NCI-H2107 (cell line): Measurements from ENCODE around the gene SIGLEC6.
A peak's percentile ranks its signal among the peaks of the same experiment; 100 is the strongest.

Experiments used
- DNase-seq: peaks from one replicate; lab custom pipeline; 2025; lab: John Stamatoyannopoulos, UW

The SIGLEC6 gene

DNA sequence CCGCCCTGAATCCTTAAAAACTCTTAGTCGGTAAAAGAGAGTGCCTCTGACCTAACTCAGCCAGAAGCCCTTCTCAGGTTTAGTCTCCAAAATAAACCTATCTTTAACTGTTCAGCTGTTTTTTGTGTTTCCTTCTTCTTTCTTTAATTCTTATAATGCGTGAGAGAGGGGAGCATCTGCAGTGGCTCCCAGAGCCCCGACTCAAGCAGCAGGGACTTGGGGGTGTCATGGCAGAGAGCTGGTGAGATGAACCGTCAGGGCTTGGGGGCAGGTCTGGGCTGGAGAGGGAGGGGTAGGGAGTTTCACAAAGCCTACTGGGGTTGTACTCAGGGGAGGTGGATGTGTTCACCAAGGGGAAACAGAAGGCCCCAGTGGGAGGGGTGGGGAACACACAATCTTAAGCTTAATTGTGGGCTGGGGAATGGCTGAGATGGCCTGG lies 16.8 kb upstream of the SIGLEC6 start:
- no peak for DNase-seq

DNA sequence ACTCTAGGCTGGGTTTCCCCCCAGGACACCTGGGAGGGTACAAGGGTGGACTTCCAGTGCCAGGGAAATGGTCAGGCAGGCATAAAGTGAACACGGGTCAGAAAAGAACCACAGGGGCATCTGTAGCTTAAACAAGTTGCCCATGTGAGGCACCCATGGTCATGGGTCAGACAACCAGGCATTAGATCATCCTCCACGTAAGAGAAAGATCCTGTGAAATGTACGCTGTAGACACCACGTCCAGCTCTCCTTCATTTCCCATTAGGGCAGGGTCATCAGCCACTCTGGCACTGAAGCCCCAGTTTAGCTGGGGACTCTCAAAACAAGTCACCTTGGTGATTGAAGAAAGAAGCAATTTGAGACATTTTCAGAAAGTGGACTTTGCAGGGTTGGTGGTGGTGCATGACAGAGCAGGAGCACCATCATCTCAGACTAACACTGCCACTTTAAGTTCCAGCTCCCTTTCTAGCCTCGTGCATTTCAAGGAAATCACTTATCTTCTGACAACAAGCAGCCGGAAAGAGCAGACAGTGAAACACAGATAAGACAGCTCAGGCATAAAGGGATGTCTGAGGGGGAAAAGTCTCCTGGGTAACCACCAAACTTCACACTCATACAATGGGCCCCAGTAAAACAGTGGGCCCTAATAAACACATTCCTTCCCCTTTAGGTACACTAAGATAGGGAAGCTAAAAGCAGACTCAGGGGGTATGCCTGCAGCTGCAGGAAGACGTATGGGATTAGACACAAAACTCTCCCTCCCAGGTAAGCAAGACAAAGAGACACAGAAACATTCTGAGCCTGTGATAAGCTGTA lies 16.1 kb upstream of the SIGLEC6 start:
- no peak for DNase-seq

DNA sequence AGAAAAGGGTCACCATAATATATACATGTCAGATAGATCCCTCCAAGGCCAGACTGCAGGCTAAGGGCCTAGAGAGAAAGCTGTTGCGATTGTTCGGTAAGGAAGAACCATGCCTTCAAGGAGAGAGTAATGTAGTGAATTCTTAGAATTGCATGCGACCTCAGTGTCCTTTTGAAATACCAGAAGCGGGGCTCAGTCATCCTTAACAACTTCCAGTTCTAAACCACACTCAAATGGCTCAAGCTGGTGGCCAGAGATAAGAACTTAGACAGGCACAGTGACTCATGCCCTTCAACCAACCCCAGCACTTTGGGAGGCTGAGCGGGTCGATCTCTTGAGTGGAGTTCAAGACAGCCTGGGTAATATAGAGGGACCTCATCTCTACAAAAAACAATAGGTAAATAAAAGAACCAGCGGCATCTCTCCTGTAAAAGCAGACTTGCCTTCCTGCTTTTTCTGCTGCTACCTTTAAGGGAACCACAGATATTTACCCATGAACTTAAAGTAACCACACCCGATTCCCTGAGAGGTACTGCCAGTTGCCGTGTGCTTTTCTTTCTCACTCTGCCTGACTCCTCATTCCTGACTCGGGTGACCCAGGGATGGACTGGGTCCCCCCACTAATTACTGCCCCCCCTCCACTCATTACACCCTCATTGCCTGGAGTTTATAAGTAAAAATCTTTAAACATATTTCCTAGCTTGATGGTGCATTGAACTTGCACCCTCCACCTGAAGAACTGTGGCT lies 15.4 kb upstream of the SIGLEC6 start:
- DNase-seq, result no peak

DNA sequence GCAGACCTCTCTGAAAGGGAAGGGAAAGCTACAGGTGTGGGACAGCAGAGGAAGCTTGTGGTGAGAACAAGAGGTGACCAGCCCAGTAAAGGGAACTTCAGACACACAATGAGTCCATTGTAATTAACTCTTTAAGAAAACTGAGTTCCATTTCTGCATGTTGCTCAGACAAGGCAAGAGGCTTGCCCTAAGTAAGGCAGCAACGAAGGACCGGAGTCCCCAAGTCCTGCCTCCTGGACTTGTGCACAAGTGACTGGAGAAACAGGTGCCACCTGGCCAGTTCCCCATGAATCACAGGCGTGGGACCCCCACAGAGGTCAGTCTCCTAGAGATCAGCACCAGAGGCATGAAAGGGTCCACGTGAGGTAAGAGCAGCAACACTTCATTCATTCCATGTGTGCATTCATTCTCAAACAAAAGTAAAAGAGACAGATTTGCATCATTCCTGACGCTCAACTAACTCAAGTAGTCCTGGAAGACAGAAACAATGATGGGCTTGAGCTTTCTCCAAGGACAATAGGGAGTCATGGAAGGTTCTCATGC lies 14.7 kb upstream of the SIGLEC6 start:
- DNase-seq, result no peak

DNA sequence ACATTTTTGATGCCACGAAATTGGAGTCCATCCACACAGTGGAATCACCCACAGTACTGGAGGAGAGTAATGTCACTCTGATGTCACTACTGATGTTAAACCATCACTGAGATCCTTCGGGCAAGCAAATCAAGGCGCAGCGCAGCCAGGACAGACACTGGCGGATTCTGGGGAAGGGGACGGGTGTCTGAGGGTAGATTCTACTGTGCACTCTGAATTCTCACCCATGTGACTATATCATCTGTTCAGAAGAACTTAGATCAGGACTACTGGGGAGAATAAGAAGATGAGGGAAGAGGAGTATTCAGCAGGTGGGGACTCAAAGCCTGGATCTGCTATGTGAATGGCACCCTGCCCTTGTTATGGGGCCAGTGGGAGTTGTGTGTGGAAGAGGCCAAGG lies 12.6 kb upstream of the SIGLEC6 start:
- DNase-seq, result no peak

DNA sequence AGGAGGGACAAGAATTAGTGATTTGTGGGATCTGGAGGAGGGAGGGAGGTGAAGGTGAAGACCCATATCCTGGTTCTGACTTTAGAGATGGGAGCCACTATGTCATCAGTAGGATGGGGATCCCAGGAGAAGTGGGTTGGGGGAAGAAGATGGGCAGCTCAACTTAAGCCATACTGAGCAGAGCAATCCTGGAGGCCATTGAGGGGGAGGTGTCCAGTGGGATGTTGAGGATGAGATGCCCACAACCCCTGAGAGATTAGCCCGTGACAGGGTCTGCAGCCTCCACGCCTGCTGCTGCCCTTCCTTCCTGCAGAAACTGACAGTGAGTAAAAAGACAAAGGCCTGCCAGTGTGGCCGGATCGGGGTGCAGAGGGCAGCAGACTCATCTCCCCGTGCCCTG lies 11.2 kb upstream of the SIGLEC6 start:
- DNase-seq, result no peak

DNA sequence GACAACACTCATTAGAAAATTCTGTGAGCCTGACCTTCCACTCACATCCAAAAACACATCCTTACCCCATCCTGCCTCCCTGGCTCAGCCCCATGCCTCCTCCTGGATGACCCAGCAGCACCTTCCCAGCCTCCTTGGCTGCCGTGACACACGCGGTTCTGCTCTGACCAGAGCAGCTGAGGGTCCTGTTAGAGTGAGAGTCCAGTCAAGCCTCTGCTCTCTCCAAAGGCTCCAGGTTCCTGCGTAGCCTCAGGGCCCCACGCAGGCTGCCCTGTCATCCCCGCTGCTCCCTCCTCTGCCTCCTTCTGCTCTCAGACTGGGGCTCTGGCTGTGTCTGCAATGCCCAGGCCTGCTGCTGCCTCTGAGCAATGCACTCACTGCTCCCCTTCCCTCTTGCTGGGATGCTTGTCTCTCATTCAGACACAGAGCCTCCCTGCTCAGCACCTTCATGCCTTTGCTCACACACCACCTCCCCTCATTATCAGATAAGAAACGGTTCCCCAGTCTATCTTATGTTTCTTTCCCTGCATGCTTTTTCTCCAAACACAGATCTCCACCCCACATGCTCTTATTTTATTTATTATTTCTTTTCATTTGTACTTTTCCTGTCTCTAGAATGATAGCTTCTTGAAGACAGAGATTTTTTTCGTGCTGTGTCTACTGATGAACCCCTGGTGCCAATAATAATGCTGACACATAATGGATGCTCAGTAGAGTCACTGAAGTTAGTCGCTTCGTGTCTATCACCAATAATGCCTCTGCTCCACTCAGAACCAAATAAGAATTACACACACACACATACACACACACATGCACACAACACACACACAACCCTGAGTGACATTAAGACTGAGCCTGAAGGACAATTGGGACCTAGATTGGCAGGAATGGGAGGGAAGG lies 10.2 kb upstream of the SIGLEC6 start:
- DNase-seq, result no peak

DNA sequence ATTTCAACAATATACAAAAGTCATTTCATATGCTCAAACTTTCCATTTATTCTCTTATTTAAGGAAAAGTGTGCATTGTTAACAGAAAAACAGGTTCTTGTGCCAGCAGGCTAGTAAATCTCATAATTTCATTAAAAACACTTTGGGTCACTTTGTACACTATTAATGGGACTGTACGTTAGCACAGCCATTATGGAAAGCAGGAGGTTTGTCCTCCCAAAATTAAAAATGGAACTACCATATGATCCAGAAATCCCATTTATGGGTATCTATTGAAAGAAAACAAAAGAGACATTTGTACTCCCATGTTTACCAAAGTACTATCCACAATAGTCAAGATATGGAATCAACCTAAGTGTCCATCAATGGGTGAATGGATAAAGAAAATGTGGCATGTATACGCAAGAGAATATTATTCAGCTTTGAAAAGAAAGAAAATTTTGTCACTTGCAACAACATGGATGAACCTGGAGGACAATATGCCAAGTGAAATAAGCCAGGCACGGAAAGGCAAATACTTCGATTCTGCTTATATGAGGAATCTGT lies 8.4 kb upstream of the SIGLEC6 start:
- no peak for DNase-seq

DNA sequence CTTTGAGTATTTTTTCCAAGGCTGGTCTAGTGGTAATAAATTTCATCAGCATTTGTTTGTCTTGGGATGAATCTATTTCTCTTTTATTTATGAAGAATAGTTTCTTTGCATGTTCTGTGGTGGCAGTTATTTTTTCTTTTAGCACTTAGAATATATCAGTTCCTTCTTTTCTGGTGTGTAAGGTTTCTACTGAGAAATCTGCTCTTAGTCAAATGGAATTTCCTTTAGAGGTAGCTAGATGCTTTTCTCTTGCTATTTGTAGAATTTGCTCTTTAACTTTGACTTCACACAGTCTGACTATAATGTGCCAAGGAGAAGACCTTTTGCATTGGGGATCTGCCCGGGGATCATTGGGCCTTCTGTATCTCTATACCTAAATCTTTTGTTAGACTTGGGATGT lies 4.1 kb upstream of the SIGLEC6 start:
- no peak for DNase-seq

DNA sequence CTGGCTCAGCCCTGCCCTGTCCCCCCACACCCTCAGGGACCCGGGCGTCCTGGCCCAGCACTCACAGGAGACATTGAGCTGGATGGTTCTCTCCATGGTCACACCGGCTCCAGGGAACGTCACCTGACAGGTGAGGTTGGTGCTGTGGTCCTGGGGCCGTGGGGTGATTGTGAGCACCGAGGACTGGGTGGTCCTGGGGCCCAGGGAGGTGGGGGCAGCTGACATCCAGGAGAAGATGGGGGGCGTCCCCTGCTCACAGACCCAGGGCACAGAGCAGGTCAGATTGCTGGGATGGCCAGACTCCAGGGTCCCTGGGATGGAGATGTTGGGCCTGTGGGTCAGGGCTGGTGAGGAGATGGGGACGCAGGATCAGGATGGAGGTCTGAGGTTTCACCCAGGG lies 854 bp downstream of the SIGLEC6 start:
- no peak for DNase-seq

DNA sequence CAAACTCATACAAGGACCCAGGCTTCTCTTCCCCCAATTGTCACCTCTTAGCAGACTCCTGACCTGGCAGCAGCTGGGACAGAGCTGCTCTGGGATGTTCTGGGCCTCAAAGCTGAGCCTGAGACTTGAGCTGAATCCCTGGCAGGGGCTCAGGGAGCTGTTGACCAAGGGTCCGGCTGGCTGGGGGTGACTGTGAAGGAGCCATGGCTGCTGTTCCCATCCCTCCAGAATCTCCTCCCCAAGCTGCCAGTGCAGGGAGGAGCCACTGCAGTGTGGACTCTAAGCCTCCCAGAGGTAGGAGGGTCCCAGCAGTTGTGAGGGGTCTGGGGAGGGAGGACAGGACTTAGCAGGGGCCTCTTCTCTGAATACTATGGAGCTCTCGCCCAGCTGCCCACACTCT lies 2.2 kb downstream of the SIGLEC6 start:
- no peak for DNase-seq

DNA sequence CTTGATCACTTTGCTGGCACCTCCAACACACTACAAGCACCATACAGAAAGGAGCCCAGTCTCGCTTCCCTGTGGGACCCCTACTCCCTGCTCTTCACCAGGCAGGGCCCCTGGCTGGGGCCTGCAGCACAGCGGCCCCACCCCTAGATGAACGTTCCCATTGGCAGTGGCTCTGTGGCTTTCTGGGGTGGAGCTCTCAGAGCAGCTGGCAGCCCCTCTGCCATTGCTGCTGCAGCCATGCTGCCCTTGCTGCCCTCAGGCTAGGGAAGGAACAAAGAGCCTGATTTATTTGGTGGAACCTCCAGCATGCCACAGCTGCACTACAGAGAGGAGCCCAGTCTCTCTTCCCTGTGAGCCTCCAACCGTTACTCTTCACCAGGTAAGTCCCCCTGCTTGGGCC lies 5.8 kb downstream of the SIGLEC6 start:
- DNase-seq, result no peak

DNA sequence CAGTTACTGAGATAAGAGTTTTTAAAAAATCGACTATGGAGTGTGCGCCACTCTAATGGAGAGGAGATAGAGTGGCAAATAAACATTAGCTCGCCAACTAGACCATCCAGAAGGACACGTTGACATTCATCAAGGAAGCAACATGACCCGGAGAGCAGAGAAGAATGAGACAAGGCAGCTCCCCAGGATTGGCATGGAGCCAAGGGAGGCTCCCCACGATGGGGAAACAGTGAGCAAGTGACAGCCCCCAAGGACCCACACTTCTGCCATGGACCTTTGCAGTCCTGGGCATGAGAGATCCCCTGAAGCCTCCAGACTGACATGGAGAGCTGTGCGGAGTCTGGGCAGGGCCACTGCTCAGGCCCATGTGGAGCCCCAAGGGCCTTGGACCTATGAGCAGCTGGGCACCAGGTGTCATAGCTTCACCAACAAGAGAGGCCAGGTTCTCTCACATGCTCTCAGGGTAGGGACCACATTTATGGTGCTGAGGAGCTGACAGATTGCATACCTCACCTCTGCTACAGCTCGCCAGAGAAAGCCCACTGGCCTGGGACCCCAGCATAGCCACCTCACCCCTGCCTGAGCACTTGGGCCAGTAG lies 6.7 kb downstream of the SIGLEC6 start:
- no peak for DNase-seq

DNA sequence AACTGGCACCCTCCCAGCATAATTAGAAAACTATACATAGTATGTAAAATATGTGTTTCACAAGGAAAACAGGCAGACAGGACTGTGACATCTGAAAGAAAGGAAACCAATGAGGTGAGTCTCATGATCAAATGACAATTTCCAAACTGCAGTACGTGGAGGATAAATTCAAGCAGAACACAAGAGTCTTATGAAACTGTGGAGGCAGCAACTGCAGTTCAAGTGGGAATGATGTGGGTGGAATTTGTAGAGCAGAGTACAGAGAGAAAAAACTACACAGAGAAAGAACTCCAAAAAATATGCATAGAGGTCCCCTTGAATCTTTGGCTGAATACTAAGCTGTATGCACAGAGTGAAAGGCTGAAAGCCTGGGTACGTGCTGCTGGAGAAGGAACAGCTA lies 9.7 kb downstream of the SIGLEC6 start:
- no peak for DNase-seq

DNA sequence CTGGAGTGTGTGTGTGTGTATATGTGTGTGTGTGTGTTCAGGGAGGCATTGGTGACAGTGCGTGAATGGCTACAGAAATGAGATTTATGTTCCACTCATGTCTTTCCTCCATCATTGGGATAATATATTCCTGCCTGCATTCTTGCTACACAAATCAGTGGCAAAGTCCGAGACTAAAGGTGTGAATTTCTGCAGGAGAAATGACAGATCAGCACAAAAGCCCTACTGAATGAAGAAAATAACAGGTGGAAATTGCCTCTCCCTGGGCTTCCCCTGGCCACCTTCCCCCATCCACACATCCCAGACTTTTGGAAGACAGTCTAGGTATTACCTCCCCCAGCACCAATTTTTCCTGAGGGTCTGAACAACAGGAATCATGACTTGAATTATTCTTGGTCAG lies 10.1 kb downstream of the SIGLEC6 start:
- DNase-seq, result no peak

DNA sequence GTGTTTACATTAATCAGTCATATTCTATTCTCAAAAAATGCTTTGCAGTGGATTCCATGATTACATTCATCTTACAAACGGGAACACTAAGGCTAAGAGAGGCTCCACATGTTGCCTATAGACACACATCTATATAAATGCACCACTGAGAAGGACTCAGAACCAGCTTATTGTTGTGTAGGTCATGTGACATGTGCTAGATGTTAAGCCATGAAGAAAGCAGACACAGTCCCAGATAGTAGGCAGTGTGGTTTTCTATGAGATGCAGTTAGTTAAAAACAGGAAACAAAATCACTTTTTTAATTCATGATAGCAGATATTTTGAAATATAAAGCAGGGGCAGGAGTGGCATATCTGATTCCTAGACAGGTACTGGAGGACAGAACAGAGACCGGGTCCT lies 10.7 kb downstream of the SIGLEC6 start:
- DNase-seq, result no peak

DNA sequence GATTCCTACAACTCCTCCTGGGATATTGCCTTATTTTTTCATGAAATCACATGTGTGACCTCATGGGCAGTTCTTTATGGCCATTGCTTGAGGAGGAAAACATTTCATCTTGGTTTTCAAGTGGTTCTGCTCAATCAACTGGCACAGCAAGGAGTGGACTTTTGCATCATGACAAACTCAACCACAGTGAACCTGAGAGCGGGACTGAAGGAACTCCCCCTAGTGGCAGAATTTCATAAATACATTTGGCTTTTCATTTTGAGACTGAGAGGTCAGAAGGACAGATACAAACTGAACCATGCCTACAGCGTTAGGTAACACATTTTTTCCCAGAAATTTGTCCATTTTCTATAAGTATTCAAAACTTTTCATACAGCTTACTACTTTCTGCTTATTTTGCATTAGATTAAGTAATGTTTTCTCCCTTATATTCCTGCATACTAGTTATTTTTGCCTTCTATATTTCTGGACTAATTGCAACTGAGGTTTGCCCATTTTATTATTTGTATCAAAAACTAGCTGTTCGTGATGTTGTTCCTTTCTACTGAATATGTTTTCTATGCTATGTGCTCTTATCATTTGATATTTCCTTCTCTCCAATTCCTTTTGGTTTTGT lies 16.5 kb downstream of the SIGLEC6 start:
- DNase-seq, result peak; percentile 9

DNA sequence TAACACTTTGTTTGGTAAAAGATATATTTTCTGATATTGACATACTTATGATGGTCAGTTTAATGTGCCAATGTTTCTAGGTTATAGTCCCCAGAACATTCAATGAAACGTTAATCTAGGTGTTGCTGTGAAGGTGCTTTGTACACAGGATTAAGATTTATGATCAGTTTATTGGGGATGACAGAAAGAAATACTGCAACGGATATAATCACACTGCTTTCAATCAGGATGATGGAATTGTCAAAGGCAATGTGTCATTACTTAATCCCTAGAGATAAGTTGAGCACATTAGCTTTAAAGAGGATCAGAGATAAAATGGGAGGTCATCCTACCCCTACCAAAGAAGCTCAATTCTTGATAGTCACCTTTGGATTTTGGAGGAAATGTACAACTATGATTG lies 17.5 kb downstream of the SIGLEC6 start:
- DNase-seq, result no peak

DNA sequence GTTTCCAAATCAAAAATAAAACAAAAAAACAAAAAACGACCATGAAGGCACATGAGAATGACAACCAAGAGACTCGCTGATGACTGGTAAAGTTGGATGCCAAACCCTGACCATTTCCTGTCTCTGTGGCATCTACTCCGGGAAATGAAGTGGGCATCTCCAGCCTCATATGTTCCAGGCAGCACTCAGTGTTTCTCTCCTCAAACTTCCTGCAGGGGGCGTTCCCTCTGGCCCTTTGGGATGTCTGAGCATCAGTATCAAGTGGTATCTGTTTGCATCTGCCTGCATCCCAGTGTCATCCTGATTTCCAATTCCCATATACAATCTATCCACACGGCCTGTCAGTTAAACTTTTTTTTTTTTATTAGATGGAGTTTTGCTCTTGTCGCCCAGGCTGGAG lies 20.1 kb downstream of the SIGLEC6 start:
- no peak for DNase-seq

DNA sequence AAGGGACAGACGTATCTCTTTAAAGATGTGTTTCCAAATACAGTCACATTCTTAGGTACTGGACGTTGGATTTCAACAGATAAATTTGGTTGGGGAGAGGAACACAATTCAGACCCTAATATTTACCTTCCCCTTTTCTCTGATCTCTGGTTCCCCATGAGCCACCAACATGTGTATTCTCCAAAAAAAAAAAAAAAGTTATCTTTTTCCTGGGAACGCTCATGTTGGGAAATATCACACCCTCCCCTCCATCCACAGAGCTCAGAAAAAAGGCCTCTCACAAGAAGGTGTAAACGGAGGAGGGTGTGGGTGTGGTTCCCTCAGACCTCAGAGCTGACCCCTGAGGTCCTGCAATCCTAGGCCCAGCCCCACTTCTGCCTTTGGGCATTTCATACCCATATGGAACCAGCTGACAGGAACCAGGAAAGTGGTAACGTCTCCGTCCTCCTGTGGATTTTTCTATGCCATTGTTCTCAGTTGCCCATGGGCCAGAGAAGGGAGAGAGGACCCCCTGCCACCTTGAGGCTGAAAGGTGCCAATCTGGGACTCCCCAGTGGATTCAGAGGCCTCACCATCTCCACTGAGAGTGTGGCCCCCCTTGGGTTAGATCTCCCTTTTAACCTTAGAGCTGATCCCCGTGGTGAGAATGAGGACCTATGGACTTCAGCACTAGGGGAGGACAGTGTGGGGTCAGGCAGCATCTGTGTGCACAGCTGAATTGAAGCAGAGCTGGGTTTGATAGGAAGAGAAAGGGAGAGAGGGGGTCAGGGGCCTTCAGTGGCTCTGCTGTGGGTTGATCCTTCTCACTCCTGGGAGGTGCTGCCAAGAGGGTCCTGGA lies 21.4 kb downstream of the SIGLEC6 start:
- no peak for DNase-seq
